A549 (cell line): ENCODE measurements around the gene DLG1. TPM values are rescaled to one million over a fixed set of nuclear protein-coding genes. Genes with fewer than 3 reads are reported as not detected.

Source experiments
- ATAC-seq, 2 experiments: fragments of 200-7000 bp in 1 of 2; fragments of >200 bp in 1 of 2; cut with Nextera tagmentation in 1 of 2; cut with Tn5 transposase in 1 of 2; 3 replicates each; pipeline versions ENCODE4 v1.8.0 to v1.9.1; 2018 to 2020; ENCODE audit warnings: mild to moderate bottlenecking in 1 of 2, moderate library complexity in 1 of 2
- CTCF ChIA-PET: fragments of 300-600 bp; sonication (Branson Sonifier 250); formaldehyde crosslinking; extraction: SDS; loops from one replicate; lab custom pipeline; 2021; ENCODE audit warnings: antibody characterized with exemption, inconsistent platforms; lab: Yijun Ruan, JAX
- POLR2A ChIA-PET: fragments of 350-600 bp; formaldehyde crosslinking; extraction: SDS; loops from one replicate; lab custom pipeline; 2021; ENCODE audit warnings: antibody characterized with exemption, inconsistent platforms; lab: Yijun Ruan, JAX
- DNase-seq, 2 experiments: peaks; one replicate each; pipeline versions ENCODE4 v3.0.0 to v3.0.0-alpha.2; 2011 to 2016; ENCODE audit warnings: low read depth in 1 of 2, low spot score in 1 of 2
- FAIRE-seq: peaks from 2 replicates; lab custom pipeline; 2011; peaks lifted over from hg19 to GRCh38; lab: Jason Lieb, UNC
- H3K27ac ChIP-seq, 2 experiments: fragments of >200 bp; sonication (Bioruptor Twin); formaldehyde crosslinking; 3 replicates each; pipeline ENCODE4 v1.5.1; 2016 to 2017
- H3K4me1 ChIP-seq: fragments of >200 bp; sonication (Bioruptor Twin); formaldehyde crosslinking; 3 replicates; pipeline ENCODE4 v1.6.1; 2016
- H3K4me2 ChIP-seq: fragments of >200 bp; sonication (Bioruptor Twin); formaldehyde crosslinking; 3 replicates; pipeline ENCODE4 v1.6.1; 2016
- H3K4me3 ChIP-seq: fragments of >200 bp; sonication (Bioruptor Twin); formaldehyde crosslinking; 3 replicates; pipeline ENCODE4 v1.5.1; 2016
- H3K9me3 ChIP-seq: fragments of >200 bp; sonication (Bioruptor Twin); formaldehyde crosslinking; 3 replicates; pipeline ENCODE4 v1.6.1; 2016
- ATOH8 ChIP-seq: fragments of 250-450 bp; sonication (Bioruptor Pico); IDR thresholded peaks from 2 replicates; pipeline ENCODE4 v1.5.0; 2020; ENCODE audit warnings: low read depth, mild to moderate bottlenecking, moderate library complexity
- CBX8 ChIP-seq: fragments of 200-600 bp; sonication (generic); IDR thresholded peaks from 2 replicates; pipeline ENCODE4 v1.6.1; 2016
- CHD2 ChIP-seq: fragments of 150-350 bp; IDR thresholded peaks from 2 replicates; pipeline ENCODE4 v1.6.1; 2014; ENCODE audit warnings: low read length; ENCODE audit not compliant: partially characterized antibody
- ESRRA ChIP-seq: fragments of 150-350 bp; IDR thresholded peaks from 2 replicates; pipeline ENCODE4 v1.6.1; 2014; ENCODE audit warnings: mild to moderate bottlenecking, low read length, borderline replicate concordance
- FOSL2 ChIP-seq, 2 experiments: fragments of 450-650 bp in 1 of 2; fragments of >200 bp in 1 of 2; sonication (Bioruptor Twin) in 1 of 2; formaldehyde crosslinking; IDR thresholded peaks; 2 replicates each; pipeline versions ENCODE4 v1.5.0 to v1.6.1; 2016 to 2020; ENCODE audit warnings: mild to moderate bottlenecking in 1 of 2, moderate library complexity in 1 of 2
- FOXS1 ChIP-seq: fragments of 250-450 bp; sonication (Bioruptor Pico); IDR thresholded peaks from 2 replicates; pipeline ENCODE4 v1.5.0; 2020; ENCODE audit warnings: mild to moderate bottlenecking, moderate library complexity
- HDAC2 ChIP-seq: fragments of 200-600 bp; sonication (generic); IDR thresholded peaks from 2 replicates; pipeline ENCODE4 v1.6.1; 2016
- HES2 ChIP-seq: fragments of >200 bp; sonication (Bioruptor Twin); formaldehyde crosslinking; IDR thresholded peaks from 2 replicates; pipeline ENCODE4 v1.6.1; 2016
- HEYL ChIP-seq: fragments of 250-450 bp; sonication (Bioruptor Pico); IDR thresholded peaks from 2 replicates; pipeline ENCODE4 v1.8.0; 2021; ENCODE audit warnings: mild to moderate bottlenecking, moderate library complexity
- HOXA7 ChIP-seq: fragments of 250-450 bp; sonication (Bioruptor Pico); IDR thresholded peaks from 2 replicates; pipeline ENCODE4 v1.5.0; 2020; ENCODE audit warnings: mild to moderate bottlenecking, moderate library complexity
- HOXB13 ChIP-seq: fragments of 250-450 bp; sonication (Bioruptor Pico); IDR thresholded peaks from 2 replicates; pipeline ENCODE4 v1.5.0; 2020; ENCODE audit warnings: low read depth, mild to moderate bottlenecking, moderate library complexity
- HOXB5 ChIP-seq: fragments of 250-450 bp; sonication (Bioruptor Pico); IDR thresholded peaks from 2 replicates; pipeline ENCODE4 v1.5.0; 2020; ENCODE audit warnings: mild to moderate bottlenecking, moderate library complexity
- JUNB ChIP-seq: fragments of >200 bp; sonication (Bioruptor Twin); formaldehyde crosslinking; IDR thresholded peaks from 2 replicates; pipeline ENCODE4 v1.6.1; 2016
- KDM5A ChIP-seq: fragments of 200-600 bp; sonication (generic); IDR thresholded peaks from 2 replicates; pipeline ENCODE4 v1.6.1; 2016; ENCODE audit warnings: antibody characterized with exemption, mild to moderate bottlenecking
- MAFK ChIP-seq: fragments of 450-650 bp; IDR thresholded peaks from 2 replicates; pipeline ENCODE4 v1.6.1; 2014; ENCODE audit not compliant: partially characterized antibody
- MAX ChIP-seq: IDR thresholded peaks from 2 replicates; pipeline ENCODE4 v1.6.1; 2012
- NFE2L2 ChIP-seq: fragments of 150-350 bp; conservative IDR thresholded peaks from 2 replicates; pipeline ENCODE4 v1.6.1; 2014; ENCODE audit warnings: low read length
- PHF8 ChIP-seq: fragments of 200-600 bp; sonication (generic); IDR thresholded peaks from 2 replicates; pipeline ENCODE4 v1.6.1; 2016; ENCODE audit warnings: low read depth, mild to moderate bottlenecking, antibody characterized with exemption, moderate library complexity, borderline replicate concordance
- POLR2A ChIP-seq: IDR thresholded peaks from 2 replicates; pipeline ENCODE4 v1.6.1; 2012; ENCODE audit warnings: mild to moderate bottlenecking, low read length
- POLR2AphosphoS2 ChIP-seq: conservative IDR thresholded peaks from 2 replicates; pipeline ENCODE4 v1.6.1; 2012; ENCODE audit warnings: low read length, improper control_type of control experiment, inconsistent platforms
- RCOR1 ChIP-seq: fragments of 150-350 bp; IDR thresholded peaks from 2 replicates; pipeline ENCODE4 v1.6.1; 2014; ENCODE audit warnings: antibody characterized with exemption, low read length, low read depth
- REST ChIP-seq: fragments of 200-600 bp; sonication (generic); IDR thresholded peaks from 2 replicates; pipeline ENCODE4 v1.6.1; 2016; ENCODE audit warnings: antibody characterized with exemption, mild to moderate bottlenecking, moderate library complexity
- RFX5 ChIP-seq: fragments of 450-650 bp; IDR thresholded peaks from 2 replicates; pipeline ENCODE4 v1.7.1; 2014; ENCODE audit warnings: antibody characterized with exemption, mild to moderate bottlenecking, moderate library complexity
- RNF2 ChIP-seq: fragments of 200-600 bp; sonication (generic); IDR thresholded peaks from 2 replicates; pipeline ENCODE4 v1.6.1; 2016; ENCODE audit warnings: low read depth, mild to moderate bottlenecking, antibody characterized with exemption, moderate library complexity, borderline replicate concordance
- SMC3 ChIP-seq: fragments of >200 bp; sonication (Bioruptor Twin); formaldehyde crosslinking; IDR thresholded peaks from 3 replicates; pipeline ENCODE4 v1.6.1; 2018; ENCODE audit warnings: inconsistent platforms
- SREBF2 ChIP-seq: fragments of 450-650 bp; IDR thresholded peaks from 2 replicates; pipeline ENCODE4 v1.6.1; 2014; ENCODE audit warnings: mild to moderate bottlenecking, moderate library complexity
- TFCP2L1 ChIP-seq: fragments of 250-450 bp; sonication (Bioruptor Pico); IDR thresholded peaks from 2 replicates; pipeline ENCODE4 v1.5.0; 2021; ENCODE audit warnings: mild to moderate bottlenecking
- TP53 ChIP-seq: fragments of 250-450 bp; sonication (Bioruptor Pico); IDR thresholded peaks from 2 replicates; pipeline ENCODE4 v1.5.0; 2021; ENCODE audit warnings: mild to moderate bottlenecking, moderate library complexity
- ZC3H11A ChIP-seq: fragments of 450-650 bp; IDR thresholded peaks from 2 replicates; pipeline ENCODE4 v1.6.1; 2014; ENCODE audit warnings: antibody characterized with exemption, mild to moderate bottlenecking
- WGBS: methylation state at CpG from one replicate; pipeline ENCODE4 v1.1.6; 2017; ENCODE audit errors: missing lambda C conversion rate; 5-methylcytosine and 5-hydroxymethylcytosine counted together
- polyA plus RNA-seq, 4 experiments: library from polyadenylated mRNA; depleted of rRNA in 3 of 4; stranded (reverse); fragments of >200 nt; fragmentation: RNase III in 1 of 4; extraction: RNeasy Plus Mini Kit Qiagen cat#74134 plus additional on column Dnase treatment in 1 of 4; gene quantifications; 2 replicates in 3 of 4; 3 replicates in 1 of 4; pipeline ENCODE4 v1.2.3, GENCODE V29; 2011 to 2017

DLG1 gene
- polyA plus RNA-seq, 2 of the 4 experiments (the other 2 are of a cell fraction), result 27.0 to 33.9 TPM

GRCh38 chr3:197241173-197241572 is 57.2 kb downstream of the DLG1 start:
- FAIRE-seq (no peak), ATAC-seq (no peak), DNase-seq (no peak)
- Histone ChIP-seq H3K27ac (no peak overlapping the region), H3K4me2 (no peak overlapping the region), H3K4me1 (no peaks in the 10 kb centered on the region), H3K4me3 (no peak overlapping the region), H3K9me3 (peaks cover 20% of the 10 kb centered on the region)
- POLR2A ChIA-PET, result no interaction called here
- WGBS, result 96% methylated on average over 2 of the region's 2 CpGs
- no peak for TF ChIP-seq HES2
- no peak for TF ChIP-seq POLR2AphosphoS2
- no peak for TF ChIP-seq MAFK
- TF ChIP-seq REST, result no peak
- no peak for TF ChIP-seq HOXB13
- no peak for TF ChIP-seq NFE2L2
- no peak for TF ChIP-seq MAX
- TF ChIP-seq TFCP2L1 (CRISPR knock-in tag), result no peak
- TF ChIP-seq ZC3H11A, result no peak
- TF ChIP-seq FOXS1 (CRISPR knock-in tag), result no peak
- no peak for TF ChIP-seq KDM5A
- TF ChIP-seq FOSL2 (IDR thresholded peaks at IDR 0.05), result no peak
- no peak for TF ChIP-seq FOSL2 (CRISPR knock-in tag; IDR thresholded peaks at IDR 0.05)
- TF ChIP-seq CBX8, result no peak
- TF ChIP-seq PHF8, result no peak
- TF ChIP-seq SREBF2, result no peak
- TF ChIP-seq, all 56 proteins: peak for 0
- CTCF ChIA-PET, result interaction anchor here (1.1 kb wide), 1 partner anchor 16 kb away, joined by 6 read pairs; no protein-coding TSS in a partner anchor

- Histone ChIP-seq H3K4me3 (no peak overlapping the region), H3K9me3 (peaks cover 26% of the 10 kb centered on the region), H3K4me1 (no peaks in the 10 kb centered on the region), H3K4me2 (no peak overlapping the region), H3K27ac (no peak overlapping the region)
- 100% methylated on average over 1 of the region's 1 CpG for WGBS
- CTCF ChIA-PET, result interaction anchor here (1.1 to 1.3 kb wide), 2 partner anchors 17 to 270 kb away, joined by 3 to 6 read pairs; no protein-coding TSS in a partner anchor
- DNase-seq (no peak), ATAC-seq (no peak), FAIRE-seq (no peak)
- POLR2A ChIA-PET, result no interaction called here
- TF ChIP-seq HOXB5 (CRISPR knock-in tag) (no peak), ATOH8 (no peak), HES2 (no peak), TP53 (no peak), SMC3 (no peak), NFE2L2 (no peak)
Observed at GRCh38 chr3:197239857-197240256, 58.6 kb downstream of the DLG1 start.

GRCh38 chr3:197238842-197239241 is 59.6 kb downstream of the DLG1 start:
- H3K27ac ChIP-seq, result no peak overlapping the region
- H3K9me3 ChIP-seq, result peaks cover 22% of the 10 kb centered on the region
- CTCF ChIA-PET, result interaction anchor here (2.0 kb wide), 1 partner anchor 16 kb away, joined by 5 read pairs; no protein-coding TSS in a partner anchor
- ATAC-seq, result no peak
- no peaks in the 10 kb centered on the region for H3K4me1 ChIP-seq
- POLR2A ChIA-PET, result no interaction called here
- 92% methylated on average over 1 of the region's 1 CpG for WGBS
- no peak for DNase-seq
- no peak overlapping the region for H3K4me3 ChIP-seq
- FAIRE-seq, result no peak
- TF ChIP-seq CHD2 (no peak), HOXA7 (CRISPR knock-in tag) (no peak), MAFK (no peak), SMC3 (no peak), HEYL (CRISPR knock-in tag) (no peak), RNF2 (no peak), RFX5 (no peak), FOXS1 (CRISPR knock-in tag) (no peak), ESRRA (no peak), ATOH8 (no peak), RCOR1 (no peak), POLR2A (no peak), JUNB (no peak), HDAC2 (no peak)
- no peak overlapping the region for H3K4me2 ChIP-seq
